Superior temporal gyrus (tissue), 1 donor: Measurements from ENCODE around the gene C1QTNF6.
A peak's percentile ranks its signal among the peaks of the same experiment; 100 is the strongest.
"Not testable (repeated sequence)": the region's sequence is repeated elsewhere in the genome, so short reads cannot be mapped to it uniquely, and the experiment has no call there.

Source experiments
- DNase-seq: peaks from one replicate; pipeline ENCODE4 v3.0.0-alpha.2; 2016; ENCODE audit errors: extremely low spot score

Gene C1QTNF6

DNA sequence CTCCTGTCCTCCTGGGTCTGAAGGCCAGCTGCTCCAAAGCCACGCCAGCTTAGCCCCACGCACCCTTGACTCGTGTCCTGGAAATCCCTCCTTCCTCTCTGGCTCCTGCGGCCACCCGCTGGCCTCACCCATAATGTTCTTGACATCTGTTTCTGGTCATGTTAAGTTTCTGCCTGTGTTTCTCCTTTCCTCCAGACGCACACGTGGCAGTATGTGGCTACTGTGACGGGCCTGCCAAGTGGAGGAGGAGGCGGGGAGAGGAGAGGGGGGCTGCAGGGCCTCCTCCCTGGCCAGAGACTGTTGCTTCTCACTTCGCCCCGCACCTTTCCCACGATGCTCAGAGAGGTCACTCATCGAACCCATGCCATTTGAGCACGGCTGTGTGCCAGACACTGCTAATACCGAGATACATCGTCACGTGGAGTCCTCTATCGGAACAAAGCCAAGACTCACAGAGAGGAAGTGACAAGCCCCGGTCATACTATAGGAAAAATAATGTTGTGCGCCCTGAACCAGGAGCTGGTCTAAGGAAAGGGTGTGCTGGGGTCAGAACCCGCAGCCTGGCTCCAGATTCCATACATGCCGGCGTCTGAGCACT lies 11.5 kb downstream of the C1QTNF6 start:
- no peak for DNase-seq

- no peak for DNase-seq
Observed at GRCh38 chr22:37175414-37176281, 12.4 kb downstream of the C1QTNF6 start.

DNA sequence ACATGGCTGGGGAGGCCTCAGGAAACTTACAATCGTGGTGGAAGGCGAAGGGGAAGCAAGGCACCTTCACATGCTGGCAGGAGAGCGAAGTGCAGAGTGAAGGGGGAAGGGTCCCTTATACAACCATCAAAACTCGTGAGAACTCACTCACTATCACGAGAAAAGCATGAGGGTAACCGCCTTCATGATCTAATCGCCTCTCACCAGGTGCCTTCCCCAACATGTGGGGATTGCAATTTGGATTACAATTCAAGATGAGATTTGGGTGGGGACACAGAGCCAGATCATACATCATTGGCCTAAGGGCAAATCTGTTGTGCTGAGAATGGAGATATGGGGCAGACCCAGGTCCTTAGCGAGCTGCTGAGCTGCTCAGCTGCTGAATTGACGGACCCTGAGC lies 13.1 kb downstream of the C1QTNF6 start:
- DNase-seq = no peak

- DNase-seq = no peak
Observed at GRCh38 chr22:37173709-37174108, 14.3 kb downstream of the C1QTNF6 start.

GRCh38 chr22:37172266-37173245 lies 15.5 kb downstream of the C1QTNF6 start:
- DNase-seq = no peak

DNA sequence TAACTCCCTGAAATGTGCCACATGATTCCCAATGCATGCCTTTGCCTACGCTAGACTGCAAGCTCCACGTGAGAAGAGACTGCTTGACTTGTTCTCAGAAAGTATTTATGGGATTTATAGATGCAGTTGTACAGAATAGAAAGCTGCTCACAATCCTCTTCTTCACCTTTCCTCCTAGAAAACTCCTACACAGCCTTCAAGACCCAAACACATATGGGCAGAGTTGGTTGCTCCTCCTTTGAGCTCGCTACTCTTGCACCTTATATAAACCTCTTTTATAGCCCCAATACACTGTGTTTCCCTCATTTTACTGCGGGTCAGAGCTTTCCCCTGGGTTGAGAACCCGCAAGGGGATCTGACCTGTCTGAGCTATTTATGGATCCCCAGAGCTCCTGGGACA lies 16.4 kb downstream of the C1QTNF6 start:
- DNase-seq = no peak

- DNase-seq = not testable (repeated sequence)
Observed at GRCh38 chr22:37170689-37171405, 17.2 kb downstream of the C1QTNF6 start.

- DNase-seq = no peak
Observed at GRCh38 chr22:37169947-37170688, 17.9 kb downstream of the C1QTNF6 start.

GRCh38 chr22:37169406-37169805 lies 18.6 kb downstream of the C1QTNF6 start:
- DNase-seq = no peak

DNA sequence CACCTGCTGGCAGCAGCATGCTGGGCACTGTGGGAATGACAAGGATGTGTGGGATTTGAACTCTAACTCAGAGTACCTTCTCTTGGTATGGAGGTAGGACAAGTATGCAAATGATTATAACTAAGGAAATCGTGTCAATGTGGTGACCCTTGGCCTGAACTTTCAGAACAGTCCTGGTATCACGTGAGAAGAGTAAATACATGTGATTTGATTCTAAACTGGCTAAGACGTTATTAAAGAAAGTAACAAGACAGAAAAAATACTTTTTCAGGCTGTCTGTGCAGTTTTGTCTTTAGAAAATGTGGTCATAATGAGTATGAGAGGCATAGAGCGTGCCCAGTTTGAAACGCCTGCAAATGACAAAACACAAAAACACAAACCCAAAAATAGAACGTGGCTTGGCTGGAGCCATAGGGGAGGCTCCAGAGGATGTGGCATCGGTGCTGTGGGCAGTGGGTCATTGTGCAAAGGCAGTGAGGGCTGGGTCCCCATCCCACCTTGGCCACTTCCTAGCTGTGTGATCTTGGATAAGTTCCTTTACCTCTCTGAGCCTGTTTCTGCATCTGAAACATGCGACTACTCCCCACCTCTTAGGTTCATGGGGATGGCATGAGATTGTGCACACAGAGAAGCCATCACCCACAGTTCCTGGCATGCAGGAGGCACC lies 19.9 kb downstream of the C1QTNF6 start:
- no peak for DNase-seq

- DNase-seq = no peak
Observed at GRCh38 chr22:37167176-37167980, 20.7 kb downstream of the C1QTNF6 start.

DNA sequence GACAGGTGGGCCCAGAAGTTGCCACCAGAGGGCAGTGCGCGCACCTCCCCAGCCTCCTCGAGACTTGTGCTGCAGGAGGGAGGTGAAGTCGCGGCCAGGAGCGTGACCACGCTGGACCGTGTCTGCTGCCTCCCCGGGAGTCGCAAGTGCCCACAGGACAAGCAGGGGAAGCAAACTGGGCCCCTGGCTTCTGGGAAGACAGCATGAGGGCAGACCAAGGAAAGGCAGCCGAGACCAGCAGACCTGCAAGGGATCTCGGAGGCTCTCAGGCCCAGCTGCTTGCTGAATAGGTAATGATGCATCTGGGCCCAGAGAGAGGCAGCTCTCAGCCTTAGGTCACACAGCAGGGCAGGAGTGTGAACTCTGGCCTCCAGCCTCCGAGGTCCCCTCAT lies 21.4 kb downstream of the C1QTNF6 start:
- DNase-seq = peak; percentile 86

GRCh38 chr22:37165940-37166674 lies 21.9 kb downstream of the C1QTNF6 start:
- DNase-seq = no peak

DNA sequence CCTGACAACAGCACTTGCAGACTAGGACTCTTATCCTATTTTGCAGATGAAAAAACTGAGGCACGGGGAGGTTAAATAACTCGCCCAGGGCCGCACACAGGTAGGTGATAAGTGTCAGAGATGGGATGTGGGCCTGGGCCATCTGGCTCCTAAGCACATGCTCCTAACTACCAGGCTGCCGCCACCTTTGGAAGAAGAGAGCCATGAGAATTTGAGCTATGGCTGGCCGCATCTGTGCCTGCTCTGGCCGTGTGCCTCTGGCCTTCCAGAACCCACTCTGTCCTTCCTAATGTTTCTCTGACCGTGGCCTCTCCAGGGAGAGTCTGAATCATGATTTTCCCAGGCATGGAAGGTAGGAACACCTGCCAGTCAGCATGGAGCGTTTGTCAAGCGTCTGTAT lies 23.0 kb downstream of the C1QTNF6 start:
- DNase-seq = no peak

GRCh38 chr22:37164505-37164887 lies 23.6 kb downstream of the C1QTNF6 start:
- no peak for DNase-seq

DNA sequence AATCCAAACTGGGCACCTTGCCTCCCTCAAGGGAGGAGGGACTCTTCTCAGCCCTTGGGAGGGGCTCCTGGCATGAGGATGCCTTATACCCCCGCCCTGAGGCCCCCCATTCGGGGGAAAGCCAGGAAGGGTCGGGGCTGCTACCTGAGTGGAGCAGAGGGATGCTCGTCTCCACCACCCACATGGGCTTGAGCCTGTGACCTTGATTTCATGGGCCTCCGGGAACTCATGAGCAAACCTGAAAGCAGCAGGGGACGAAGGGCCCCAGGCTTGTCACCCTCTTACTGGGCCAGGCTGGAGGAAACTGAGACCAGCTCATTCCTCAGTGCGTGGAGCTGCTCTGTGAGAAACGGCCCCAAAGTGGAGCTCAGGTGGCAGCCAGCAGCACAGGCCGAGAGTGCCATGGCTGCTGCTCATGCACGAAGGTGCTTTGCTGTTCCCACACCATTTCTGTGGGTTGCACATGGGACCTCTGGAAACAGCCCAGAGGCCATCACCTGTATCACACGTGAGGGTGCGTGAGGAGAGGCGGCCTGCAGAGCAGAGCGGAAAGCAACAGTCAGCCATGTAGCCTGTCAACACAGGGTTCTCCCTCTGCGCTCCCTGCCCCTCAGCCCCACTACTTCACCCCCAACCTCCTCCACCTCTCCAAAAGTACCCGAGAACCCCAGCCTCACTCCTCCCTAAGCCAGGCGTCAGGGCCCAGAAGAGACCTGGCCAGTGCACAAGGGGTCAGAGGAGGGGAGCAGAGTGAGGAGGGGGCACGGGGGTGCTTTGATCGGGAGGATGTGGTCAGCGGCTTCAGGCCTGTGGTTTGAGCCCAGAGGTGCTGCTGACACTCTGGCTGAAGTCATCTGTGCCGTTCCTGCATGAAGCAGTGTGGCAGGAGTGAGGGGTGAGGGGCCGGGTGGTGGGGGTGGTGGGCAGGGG lies 24.2 kb downstream of the C1QTNF6 start:
- no peak for DNase-seq

- no peak for DNase-seq
Observed at GRCh38 chr22:37163096-37163489, 25.0 kb downstream of the C1QTNF6 start.
